HG03521 (cell line): ENCODE data around the gene OBSCN.

Experiments
- ATAC-seq: cut with Tn5 transposase; IDR thresholded peaks from one replicate; pipeline ENCODE4 v1.9.1; 2021; ENCODE audit warnings: mild to moderate bottlenecking, moderate library complexity; ENCODE audit not compliant: unreplicated experiment

The OBSCN gene

GRCh38 chr1:228408869-228409805 lies 201.3 kb downstream of the OBSCN start:
- ATAC-seq = no peak

GRCh38 chr1:228410015-228410414 lies 202.2 kb downstream of the OBSCN start:
- ATAC-seq = no peak

- no peak for ATAC-seq
These were observed 202.8 kb downstream of the OBSCN start for GRCh38 chr1:228410671-228411070.

- ATAC-seq = no peak
These were observed 203.3 kb downstream of the OBSCN start for GRCh38 chr1:228411121-228411520.

GRCh38 chr1:228411548-228412430 lies 203.9 kb downstream of the OBSCN start:
- no peak for ATAC-seq

GRCh38 chr1:228413241-228414010 lies 205.6 kb downstream of the OBSCN start:
- ATAC-seq = no peak

GRCh38 chr1:228414511-228415211 lies 206.8 kb downstream of the OBSCN start:
- no peak for ATAC-seq

- no peak for ATAC-seq
These were observed 207.4 kb downstream of the OBSCN start for GRCh38 chr1:228415221-228415620.

- ATAC-seq = no peak
These were observed 208.0 kb downstream of the OBSCN start for GRCh38 chr1:228415853-228416216.

- ATAC-seq = no peak
These were observed 208.5 kb downstream of the OBSCN start, which contains the start of gene TRIM17 for GRCh38 chr1:228416217-228416933. Gene TRIM17, minus strand, starts transcription at chr1:228416861. Its CDS starts 1,789 bp downstream, at chr1:228415072.

GRCh38 chr1:228417061-228417460 lies 209.2 kb downstream of the OBSCN start:
- ATAC-seq = no peak

- no peak for ATAC-seq
These were observed 209.8 kb downstream of the OBSCN start for GRCh38 chr1:228417483-228418203.

- ATAC-seq = no peak
These were observed 213.4 kb downstream of the OBSCN start for GRCh38 chr1:228420968-228421826.

- no peak for ATAC-seq
These were observed 215.7 kb downstream of the OBSCN start for GRCh38 chr1:228423404-228424053.

- no peak for ATAC-seq
These were observed 217.1 kb downstream of the OBSCN start for GRCh38 chr1:228424685-228425660.

- no peak for ATAC-seq
These were observed 218.8 kb downstream of the OBSCN start for GRCh38 chr1:228426518-228427175.
